Lower leg skin (tissue), 4 donors: ENCODE results near the gene UBE2E2. TPM values are rescaled to one million over a fixed set of nuclear protein-coding genes. Genes with fewer than 3 reads are reported as not detected.

Experiments used
- DNase-seq, 2 donors: peaks; one replicate each; pipeline ENCODE4 v3.0.0-alpha.2; 2019; ENCODE audit warnings: low spot score in 2 of 2
- H3K4me3 ChIP-seq: fragments of 200-600 bp; sonication (generic); 2 replicates; pipeline ENCODE4 v1.5.1; 2017; ENCODE audit warnings: mild to moderate bottlenecking, low read depth; ENCODE audit not compliant: poor library complexity, severe bottlenecking
- CTCF ChIP-seq, 3 donors: fragments of 450-650 bp; IDR thresholded peaks; one replicate each; pipeline ENCODE4 v1.5.1; 2016; ENCODE audit warnings: antibody characterized with exemption in 3 of 3, mild to moderate bottlenecking in 3 of 3, moderate library complexity in 2 of 3
- POLR2A ChIP-seq, 2 donors: fragments of 450-650 bp; IDR thresholded peaks; one replicate each; pipeline ENCODE4 v1.6.1; 2016 to 2017; ENCODE audit warnings: antibody characterized with exemption in 2 of 2, mild to moderate bottlenecking in 1 of 2, moderate library complexity in 1 of 2
- WGBS, 2 donors: methylation state at CpG; one replicate each; pipeline ENCODE4 v1.1.5; 2018; 5-methylcytosine and 5-hydroxymethylcytosine counted together
- intact Hi-C: fragments of 100-400 bp; cut with DNase I; formaldehyde crosslinking; loops from one replicate; pipeline ENCODE4 v1.15.0; 2023; ENCODE audit warnings: low total_unique reads
- total RNA-seq, 4 donors: library from RNA; depleted of rRNA; stranded (reverse); fragments of >200 nt; gene quantifications; one replicate each; pipeline ENCODE4 v1.1.0, GENCODE V29; 2016

The UBE2E2 gene
- total RNA-seq, 4 donors from 2014 or later: 20.0 to 54.7 (median 33.3) TPM

GRCh38 chr3:23590424-23591273 lies 387.5 kb downstream of the UBE2E2 start:
- no peak for DNase-seq
- WGBS, 2 donors: 79 to 83% methylated on average over 8 of the region's 8 CpGs
- intact Hi-C loops: no loop called here
- no peak overlapping the region for H3K4me3 ChIP-seq
- TF ChIP-seq CTCF (IDR thresholded peaks at IDR 0.05) (no peak), POLR2A (IDR thresholded peaks at IDR 0.05) (no peak)

- intact Hi-C loops: no loop called here
- DNase-seq: no peak
- TF ChIP-seq POLR2A (IDR thresholded peaks at IDR 0.05): no peak
- no peak for TF ChIP-seq CTCF (IDR thresholded peaks at IDR 0.05)
- WGBS, 2 donors: 92 to 94% methylated on average over 2 of the region's 2 CpGs
- no peak overlapping the region for H3K4me3 ChIP-seq
Observed at GRCh38 chr3:23591374-23591773, 388.2 kb downstream of the UBE2E2 start.

DNA sequence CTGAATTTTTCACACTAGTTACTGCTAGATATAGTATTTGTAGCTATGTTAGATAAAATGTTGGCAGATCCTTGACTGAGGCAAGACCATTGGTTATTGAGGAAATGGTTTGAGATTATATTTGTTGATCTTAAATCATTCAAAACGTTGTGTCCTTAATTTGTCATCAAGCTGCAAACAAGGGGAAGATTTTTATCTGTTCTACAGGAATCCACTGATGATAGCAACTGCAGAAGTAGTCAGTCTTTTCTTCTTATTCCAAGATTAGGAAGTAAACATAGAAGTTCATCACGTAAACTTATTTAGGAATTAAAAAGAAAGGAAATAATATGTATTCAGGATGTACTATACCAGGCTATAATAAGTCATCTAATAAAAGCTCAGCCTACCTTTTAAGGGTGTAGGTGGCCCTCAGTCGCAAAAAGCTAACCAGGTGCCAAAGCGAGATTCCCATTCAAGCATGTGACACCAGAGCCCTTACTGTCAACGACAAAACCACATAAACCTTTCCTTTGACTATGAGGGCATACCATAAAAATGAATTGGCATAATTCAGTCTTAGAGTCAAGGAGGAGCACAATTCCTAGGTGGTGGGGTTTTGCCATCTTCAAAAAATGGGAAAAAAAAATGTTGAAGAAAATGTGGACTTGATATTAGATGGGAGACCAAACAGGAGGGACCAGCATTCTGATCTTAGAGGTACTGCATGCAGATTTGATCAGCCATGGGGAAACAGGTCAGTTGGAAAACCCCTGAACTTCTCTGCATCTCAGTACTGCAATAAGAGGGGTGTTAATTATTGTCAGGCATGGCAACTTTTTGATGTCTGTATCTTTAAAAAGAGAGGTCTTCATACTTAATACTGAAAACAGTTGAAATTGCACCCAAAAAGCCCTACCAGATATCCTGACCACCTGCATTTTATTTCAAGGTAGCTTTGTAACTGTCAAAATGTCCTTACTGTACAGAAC lies 390.1 kb downstream of the UBE2E2 start:
- 82 to 86% methylated on average over 5 of the region's 5 CpGs for WGBS, 2 donors
- TF ChIP-seq POLR2A (IDR thresholded peaks at IDR 0.05) (no peak), CTCF (IDR thresholded peaks at IDR 0.05) (no peak)
- intact Hi-C loops: no loop called here
- H3K4me3 ChIP-seq: no peak overlapping the region
- no peak for DNase-seq

DNA sequence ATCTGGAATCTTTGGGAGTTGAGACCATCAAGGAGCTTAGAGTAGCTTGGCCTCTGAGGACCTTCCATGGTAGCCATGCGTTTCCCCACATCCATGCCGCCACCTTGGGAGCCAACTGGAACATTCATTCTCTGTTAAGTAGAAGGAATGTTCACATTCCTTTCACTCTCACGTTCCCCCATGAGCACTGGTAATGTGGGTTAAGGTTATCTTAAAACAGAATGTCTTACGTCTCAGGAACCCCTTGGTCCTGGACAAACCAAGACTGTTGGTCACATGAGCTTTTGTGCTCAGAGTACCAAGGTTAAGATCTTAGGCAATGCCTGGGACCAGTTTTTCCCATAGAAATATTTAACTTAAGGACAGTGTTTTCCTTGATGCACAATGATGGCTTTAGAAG lies 390.9 kb downstream of the UBE2E2 start:
- intact Hi-C loops: no loop called here
- TF ChIP-seq CTCF (IDR thresholded peaks at IDR 0.05) (no peak), POLR2A (IDR thresholded peaks at IDR 0.05) (no peak)
- DNase-seq: no peak
- H3K4me3 ChIP-seq: no peak overlapping the region
- 74 to 90% methylated on average over 4 of the region's 4 CpGs for WGBS, 2 donors

GRCh38 chr3:23594894-23595670 lies 392.0 kb downstream of the UBE2E2 start:
- H3K4me3 ChIP-seq: no peak overlapping the region
- DNase-seq: no peak
- intact Hi-C loops: no loop called here
- TF ChIP-seq CTCF (IDR thresholded peaks at IDR 0.05): no peak
- TF ChIP-seq POLR2A (IDR thresholded peaks at IDR 0.05): no peak
- 72 to 81% methylated on average over 5 of the region's 5 CpGs for WGBS, 2 donors
